Mesodermal cell (in vitro differentiated cells): ENCODE data around the gene CCDC27.
A peak's percentile ranks its signal among the peaks of the same experiment; 100 is the strongest.
"Not testable (repeated sequence)": the region's sequence is repeated elsewhere in the genome, so short reads cannot be mapped to it uniquely, and the experiment has no call there.

Experiments
- H3K27ac ChIP-seq: 2 replicates; pipeline ENCODE4 v1.7.0; 2013; ENCODE audit warnings: mild to moderate bottlenecking, low read depth, low read length, moderate library complexity; ENCODE audit not compliant: severe bottlenecking
- H3K36me3 ChIP-seq: 2 replicates; pipeline ENCODE4 v1.7.1; 2013; ENCODE audit warnings: mild to moderate bottlenecking, low read length, moderate library complexity; ENCODE audit not compliant: control insufficient read depth, insufficient read depth
- H3K4me1 ChIP-seq: one replicate; pipeline ENCODE4 v1.7.1; 2013; ENCODE audit warnings: mild to moderate bottlenecking, low read length; ENCODE audit not compliant: insufficient read depth, control insufficient read depth, poor library complexity, severe bottlenecking
- H3K4me3 ChIP-seq: 2 replicates; pipeline ENCODE4 v1.7.0; 2013; ENCODE audit warnings: low read length, control low read depth, mild to moderate bottlenecking; ENCODE audit not compliant: insufficient read depth, poor library complexity, severe bottlenecking; ENCODE audit errors: extremely low read depth
- H3K9me3 ChIP-seq: 2 replicates; pipeline ENCODE4 v1.7.1; 2013; ENCODE audit warnings: mild to moderate bottlenecking, low read length, moderate library complexity; ENCODE audit not compliant: control insufficient read depth
- WGBS, 2 experiments: methylation state at CpG; one replicate each; pipeline ENCODE4 v1.1.5; 2013; ENCODE audit warnings: missing lambda C conversion rate in 2 of 2; ENCODE audit not compliant: insufficient coverage in 2 of 2; 5-methylcytosine and 5-hydroxymethylcytosine counted together

Gene CCDC27

GRCh38 chr1:3747522-3747848, 4.8 kb upstream of the CCDC27 start:
- Histone ChIP-seq H3K27ac (no peak overlapping the region), H3K36me3 (peaks cover 14% of the 10 kb centered on the region), H3K4me3 (peak overlapping the region; percentile 86), H3K9me3 (no peaks in the 10 kb centered on the region), H3K4me1 (peaks cover 9% of the 10 kb centered on the region)
- 100% methylated on average over 2 of the region's 6 CpGs; no CpG with 5 or more reads in 1 of the 2 experiments for WGBS, 2 experiments

GRCh38 chr1:3747903-3748302, 4.3 kb upstream of the CCDC27 start:
- peaks cover 10% of the 10 kb centered on the region for H3K36me3 ChIP-seq
- no peak overlapping the region for H3K27ac ChIP-seq
- H3K9me3 ChIP-seq: no peaks in the 10 kb centered on the region
- H3K4me3 ChIP-seq: no peak overlapping the region
- H3K4me1 ChIP-seq: peaks cover 9% of the 10 kb centered on the region
- WGBS, 2 experiments: 81 to 84% methylated on average over 6 to 9 of the region's 13 CpGs

GRCh38 chr1:3748316-3748900, 3.8 kb upstream of the CCDC27 start:
- 77 to 94% methylated on average over 3 to 6 of the region's 15 CpGs for WGBS, 2 experiments
- not testable (repeated sequence) for H3K9me3 ChIP-seq, H3K27ac ChIP-seq, H3K36me3 ChIP-seq, H3K4me1 ChIP-seq, H3K4me3 ChIP-seq

- no peak overlapping the region for H3K27ac ChIP-seq
- H3K36me3 ChIP-seq: no peaks in the 10 kb centered on the region
- 63 to 74% methylated on average over 4 to 5 of the region's 5 CpGs for WGBS, 2 experiments
- peaks cover 9% of the 10 kb centered on the region for H3K4me1 ChIP-seq
- H3K4me3 ChIP-seq: no peak overlapping the region
- no peaks in the 10 kb centered on the region for H3K9me3 ChIP-seq
Measured at GRCh38 chr1:3749512-3749911, 2.7 kb upstream of the CCDC27 start.

GRCh38 chr1:3750741-3751140, 1.5 kb upstream of the CCDC27 start:
- Histone ChIP-seq H3K9me3 (no peaks in the 10 kb centered on the region), H3K36me3 (no peaks in the 10 kb centered on the region), H3K4me3 (no peak overlapping the region), H3K27ac (no peak overlapping the region), H3K4me1 (peaks cover 4% of the 10 kb centered on the region)
- WGBS, 2 experiments: 81 to 89% methylated on average over 4 to 5 of the region's 6 CpGs

DNA sequence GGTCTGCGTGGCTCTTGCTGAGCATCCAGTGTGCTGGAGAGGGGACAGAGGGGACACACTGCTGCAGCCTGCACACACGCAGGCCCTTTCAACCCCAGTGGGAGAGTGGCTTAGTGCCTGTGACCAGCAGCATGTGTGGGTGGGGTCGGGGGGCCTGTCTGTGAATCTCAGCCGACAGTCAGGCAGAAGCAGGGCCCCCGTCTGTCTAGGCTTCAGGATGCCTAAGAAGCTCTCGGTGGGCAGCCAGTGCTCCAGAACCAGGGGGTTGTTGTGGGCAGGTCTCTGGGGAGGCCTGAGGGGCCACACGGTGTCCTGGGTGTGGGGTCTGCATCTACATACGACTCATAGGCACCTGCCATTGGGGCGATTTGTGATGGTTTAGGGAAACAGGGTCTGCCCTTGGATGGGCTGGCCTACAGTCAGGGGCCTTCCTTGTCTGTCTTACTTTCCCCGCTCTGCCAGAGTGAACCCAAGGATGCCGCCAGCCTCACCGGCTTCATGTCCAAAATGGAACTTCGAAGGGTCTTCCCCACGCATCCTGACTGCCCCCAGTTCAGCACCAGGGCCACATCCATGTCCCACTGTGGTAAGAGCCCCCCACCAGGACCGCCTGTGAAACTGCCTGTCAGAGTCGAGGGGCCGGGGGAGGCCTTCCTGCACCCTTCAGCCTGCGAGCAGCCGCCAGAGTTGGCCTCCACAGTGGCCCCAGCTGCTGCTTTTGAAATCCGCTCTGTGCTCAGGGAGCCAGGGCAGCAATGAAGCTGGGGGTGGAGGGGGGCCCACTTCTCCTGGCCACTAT, 1.6 kb downstream of the CCDC27 start:
- WGBS, 2 experiments: 84 to 91% methylated on average over 18 to 20 of the region's 20 CpGs
- H3K9me3 ChIP-seq: no peaks in the 10 kb centered on the region
- no peak overlapping the region for H3K4me3 ChIP-seq
- H3K27ac ChIP-seq: no peak overlapping the region
- H3K4me1 ChIP-seq: no peaks in the 10 kb centered on the region
- no peaks in the 10 kb centered on the region for H3K36me3 ChIP-seq

GRCh38 chr1:3756394-3756793, 4.1 kb downstream of the CCDC27 start:
- WGBS, 2 experiments: 88 to 94% methylated on average over 19 to 21 of the region's 21 CpGs
- Histone ChIP-seq H3K4me1 (no peaks in the 10 kb centered on the region), H3K36me3 (no peaks in the 10 kb centered on the region), H3K27ac (no peak overlapping the region), H3K9me3 (peaks cover 9% of the 10 kb centered on the region), H3K4me3 (no peak overlapping the region)

DNA sequence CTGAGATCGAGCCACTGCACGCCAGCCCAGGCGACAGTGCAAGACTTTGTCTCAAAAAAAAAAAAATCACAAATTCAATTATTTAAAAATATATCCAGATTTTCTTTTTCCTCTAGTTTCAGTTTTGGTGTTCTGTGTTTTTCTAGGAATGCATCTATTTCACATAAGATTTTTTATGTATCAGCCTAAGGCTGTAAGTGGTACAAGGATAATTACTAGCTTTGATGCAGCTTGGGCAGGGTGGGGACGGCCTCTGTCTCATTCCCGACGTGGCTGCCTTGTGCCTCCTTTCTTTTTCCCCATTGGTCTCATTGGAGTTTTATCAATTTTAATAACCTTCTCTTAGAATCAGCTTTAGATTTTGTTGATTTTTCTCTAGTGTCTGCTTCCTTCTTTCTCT, 6.9 kb downstream of the CCDC27 start:
- no peak overlapping the region for H3K4me3 ChIP-seq
- peaks cover 9% of the 10 kb centered on the region for H3K9me3 ChIP-seq
- no peak overlapping the region for H3K27ac ChIP-seq
- no peaks in the 10 kb centered on the region for H3K36me3 ChIP-seq
- no peaks in the 10 kb centered on the region for H3K4me1 ChIP-seq
- WGBS, 2 experiments: 84 to 100% methylated on average over 1 to 6 of the region's 6 CpGs

DNA sequence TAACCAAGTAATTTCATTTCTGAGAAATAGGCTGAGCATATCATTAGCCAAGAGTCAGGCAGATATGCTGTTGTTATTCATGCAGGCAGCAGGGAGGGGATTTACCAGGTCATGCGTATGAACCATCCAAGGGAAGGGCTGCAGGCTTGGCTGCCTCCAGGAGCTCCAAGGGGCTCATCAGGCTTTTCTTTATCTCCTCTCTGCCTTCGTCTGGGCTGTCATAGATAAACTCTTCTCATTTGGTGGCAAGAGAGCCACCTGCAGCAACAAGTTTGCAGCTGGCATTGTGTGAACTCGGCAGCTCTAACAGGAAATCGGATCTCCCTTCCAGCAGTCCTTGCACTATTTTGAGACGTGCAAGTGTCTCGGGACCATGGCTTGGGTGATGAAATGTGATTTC, 7.5 kb downstream of the CCDC27 start:
- 62 to 77% methylated on average over 4 to 5 of the region's 6 CpGs for WGBS, 2 experiments
- Histone ChIP-seq H3K4me1 (no peaks in the 10 kb centered on the region), H3K9me3 (peaks cover 9% of the 10 kb centered on the region), H3K27ac (no peak overlapping the region), H3K36me3 (no peaks in the 10 kb centered on the region), H3K4me3 (no peak overlapping the region)

DNA sequence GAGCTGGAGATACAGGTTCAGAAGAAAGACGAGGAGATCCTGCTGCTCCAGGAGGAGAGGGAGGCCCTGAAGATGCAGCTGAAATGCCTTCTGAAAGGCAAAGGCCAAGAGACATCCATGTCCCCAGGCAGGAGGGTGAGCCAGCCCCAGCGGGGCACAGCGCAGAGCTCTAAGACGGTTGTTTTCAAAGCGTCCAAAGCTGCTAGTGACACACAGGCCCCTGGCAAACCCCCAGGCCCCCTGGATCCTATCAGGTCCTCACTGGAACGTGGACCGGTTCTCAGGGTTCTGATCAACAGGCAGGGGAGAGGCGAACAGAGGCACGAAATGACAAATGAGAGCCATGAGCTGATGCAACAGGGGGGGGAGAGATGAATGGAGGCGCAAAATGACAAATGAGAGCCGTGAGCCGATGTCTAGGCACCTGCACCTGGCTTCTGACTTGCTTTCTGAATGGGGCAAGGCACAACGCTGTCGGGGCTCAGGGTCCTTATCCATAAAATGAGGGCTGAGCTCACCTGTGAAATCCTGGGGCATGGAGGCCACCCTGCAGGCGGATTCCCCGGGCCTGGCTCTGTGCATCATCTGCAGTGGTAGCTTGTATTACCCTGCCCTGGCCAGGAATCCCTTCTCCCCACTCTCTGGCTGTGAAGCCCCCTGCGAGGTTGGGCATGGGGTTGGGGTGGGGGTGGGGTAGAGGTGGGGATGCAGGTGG, 9.2 kb downstream of the CCDC27 start:
- Histone ChIP-seq H3K27ac (no peak overlapping the region), H3K4me3 (no peak overlapping the region), H3K4me1 (no peaks in the 10 kb centered on the region), H3K36me3 (no peaks in the 10 kb centered on the region), H3K9me3 (peaks cover 9% of the 10 kb centered on the region)
- 89% methylated on average over 16 of the region's 17 CpGs for WGBS, 2 experiments
